ENCODE measurements around the gene TMEM69. TPM values are rescaled to one million over a fixed set of nuclear protein-coding genes. Genes with fewer than 3 reads are reported as not detected.
"Not testable (repeated sequence)": the region's sequence is repeated elsewhere in the genome, so short reads cannot be mapped to it uniquely, and the experiment has no call there.

The TMEM69 gene
- polyA plus RNA-seq, 1 donor from 2014 or later: 43.8 TPM

- not testable (repeated sequence) for H3K27ac Mint-ChIP-seq, H3K4me3 Mint-ChIP-seq, H3K36me3 Mint-ChIP-seq, H3K4me1 Mint-ChIP-seq, H3K9me3 Mint-ChIP-seq, H3K27me3 Mint-ChIP-seq
Measured at GRCh38 chr1:45739641-45740156, 51.7 kb downstream of the TMEM69 start.

Other genes with a start within 250 kb of the TMEM69 start
- gene TESK2, start 197.0 kb upstream of the TMEM69 start, polyA plus RNA-seq: 19.2 TPM
- gene CCDC163, start 188.1 kb upstream of the TMEM69 start, polyA plus RNA-seq: 5.2 TPM
- gene MMACHC, start 187.9 kb upstream of the TMEM69 start, polyA plus RNA-seq: 1.5 TPM
- gene PRDX1, start 166.3 kb upstream of the TMEM69 start, polyA plus RNA-seq: 264 TPM
- gene AKR1A1, start 137.4 kb upstream of the TMEM69 start, polyA plus RNA-seq: 117 TPM
- 116 TPM for gene NASP, start 104.1 kb upstream of the TMEM69 start, polyA plus RNA-seq
- gene CCDC17, start 64.1 kb upstream of the TMEM69 start, polyA plus RNA-seq: 0.60 TPM
- gene GPBP1L1, start 1.6 kb upstream of the TMEM69 start, polyA plus RNA-seq: 83.4 TPM
- gene IPP, start 62.5 kb downstream of the TMEM69 start, polyA plus RNA-seq: 11.0 TPM
- gene MAST2, start 115.4 kb downstream of the TMEM69 start, polyA plus RNA-seq: 3.1 TPM